Mesenchymal stem cell (in vitro differentiated cells and primary cell): ENCODE data around the gene FGGY.

Experiments
- DNase-seq: peaks from one replicate; pipeline ENCODE4 v3.0.0-alpha.2; 2013
- H2AFZ ChIP-seq: one replicate; pipeline ENCODE4 v1.6.1; 2013; ENCODE audit warnings: low read depth, mild to moderate bottlenecking, control low read depth, inconsistent platforms, low read length, moderate library complexity
- H2AK5ac ChIP-seq: 2 replicates; pipeline ENCODE4 v1.6.1; 2013; ENCODE audit warnings: low read length, moderate library complexity, mild to moderate bottlenecking, inconsistent platforms; ENCODE audit not compliant: severe bottlenecking
- H2BK120ac ChIP-seq: one replicate; pipeline ENCODE4 v1.6.1; 2013; ENCODE audit warnings: low read depth, mild to moderate bottlenecking, inconsistent platforms, low read length, moderate library complexity
- H2BK12ac ChIP-seq, 2 experiments: one replicate each; pipeline ENCODE4 v1.6.1; 2013; ENCODE audit warnings: inconsistent platforms in 2 of 2, low read length in 2 of 2, mild to moderate bottlenecking in 2 of 2, moderate library complexity in 2 of 2, control low read depth in 1 of 2
- H2BK15ac ChIP-seq: one replicate; pipeline ENCODE4 v1.6.1; 2013; ENCODE audit warnings: mild to moderate bottlenecking, low read depth, inconsistent platforms; ENCODE audit not compliant: poor library complexity, severe bottlenecking
- H2BK5ac ChIP-seq: 2 replicates; pipeline ENCODE4 v1.6.1; 2013; ENCODE audit warnings: low read depth, mild to moderate bottlenecking, low read length, control low read depth, inconsistent platforms; ENCODE audit not compliant: poor library complexity, severe bottlenecking
- H3K14ac ChIP-seq, 2 experiments: one replicate each; pipeline ENCODE4 v1.6.1; 2013; ENCODE audit warnings: inconsistent platforms in 2 of 2, low read length in 2 of 2, control low read depth in 1 of 2, mild to moderate bottlenecking in 1 of 2, moderate library complexity in 1 of 2
- H3K18ac ChIP-seq, 2 experiments: one replicate each; pipeline ENCODE4 v1.6.1; 2013; ENCODE audit warnings: inconsistent platforms in 2 of 2, low read length in 2 of 2, control low read depth in 1 of 2, low read depth in 1 of 2, mild to moderate bottlenecking in 1 of 2
- H3K23ac ChIP-seq, 2 experiments: one replicate each; pipeline ENCODE4 v1.6.1; 2013; ENCODE audit warnings: inconsistent platforms in 2 of 2, low read length in 2 of 2, mild to moderate bottlenecking in 2 of 2, moderate library complexity in 2 of 2, control low read depth in 1 of 2
- H3K27ac ChIP-seq: 2 replicates; pipeline ENCODE4 v1.5.1; 2013; ENCODE audit warnings: mild to moderate bottlenecking, moderate library complexity, low read length, control low read depth, inconsistent platforms; ENCODE audit not compliant: poor library complexity, severe bottlenecking
- H3K27me3 ChIP-seq, 2 experiments: 2 replicates each; pipeline versions ENCODE4 v1.6.1 to v1.7.0; 2013; ENCODE audit warnings: low read length in 2 of 2, mild to moderate bottlenecking in 2 of 2, moderate library complexity in 2 of 2, control low read depth in 1 of 2, inconsistent platforms in 1 of 2; ENCODE audit not compliant: control insufficient read depth in 1 of 2, insufficient read depth in 1 of 2
- H3K36me3 ChIP-seq, 2 experiments: 2 replicates each; pipeline versions ENCODE4 v1.6.1 to v1.7.0; 2013; ENCODE audit warnings: low read length in 2 of 2, control low read depth in 1 of 2, inconsistent platforms in 1 of 2, low read depth in 1 of 2, mild to moderate bottlenecking in 1 of 2; ENCODE audit not compliant: insufficient read depth in 2 of 2, control insufficient read depth in 1 of 2
- H3K4ac ChIP-seq, 2 experiments: one replicate each; pipeline ENCODE4 v1.6.1; 2013; ENCODE audit warnings: inconsistent platforms in 2 of 2, low read length in 2 of 2, mild to moderate bottlenecking in 2 of 2, moderate library complexity in 2 of 2, control low read depth in 1 of 2, low read depth in 1 of 2
- H3K4me1 ChIP-seq: 2 replicates; pipeline ENCODE4 v1.6.1; 2013; ENCODE audit warnings: low read depth, low read length, control low read depth; ENCODE audit not compliant: control insufficient read depth, insufficient read depth
- H3K4me2 ChIP-seq: 2 replicates; pipeline ENCODE4 v1.6.1; 2013; ENCODE audit warnings: low read length, mild to moderate bottlenecking, inconsistent platforms; ENCODE audit not compliant: poor library complexity, severe bottlenecking
- H3K4me3 ChIP-seq, 2 experiments: 2 replicates each; pipeline versions ENCODE4 v1.5.1 to v1.7.0; 2013; ENCODE audit warnings: low read length in 2 of 2, mild to moderate bottlenecking in 2 of 2, control low read depth in 1 of 2, low read depth in 1 of 2; ENCODE audit not compliant: insufficient read depth in 1 of 2
- H3K79me1 ChIP-seq: replicated peaks from 2 replicates; pipeline ENCODE4 v1.6.1; 2013; ENCODE audit warnings: mild to moderate bottlenecking, control low read depth, low read length, inconsistent platforms; ENCODE audit not compliant: poor library complexity, severe bottlenecking
- H3K9ac ChIP-seq: 2 replicates; pipeline ENCODE4 v1.7.0; 2013; ENCODE audit warnings: mild to moderate bottlenecking, low read length, moderate library complexity
- H3K9me3 ChIP-seq: 2 replicates; pipeline ENCODE4 v1.7.0; 2013; ENCODE audit warnings: mild to moderate bottlenecking, low read length; ENCODE audit not compliant: control insufficient read depth
- H4K8ac ChIP-seq: one replicate; pipeline ENCODE4 v1.6.1; 2013; ENCODE audit warnings: inconsistent platforms, mild to moderate bottlenecking, low read length, moderate library complexity
- H4K91ac ChIP-seq: one replicate; pipeline ENCODE4 v1.6.1; 2013; ENCODE audit warnings: mild to moderate bottlenecking, low read length, inconsistent platforms
- WGBS: methylation state at CpG from one replicate; pipeline ENCODE4 v1.1.7; 2013; ENCODE audit warnings: mixed read lengths; 5-methylcytosine and 5-hydroxymethylcytosine counted together

Gene FGGY

GRCh38 chr1:59485171-59485570 is 188.3 kb downstream of the FGGY start:
- Histone ChIP-seq H3K4ac (peak overlapping the region in 1 of 2 experiments; percentile 62), H4K91ac (peak overlapping the region; percentile 45), H3K14ac (no peak overlapping the region), H2BK5ac (no peak overlapping the region), H4K8ac (no peak overlapping the region), H3K4me1 (peaks cover 1% of the 10 kb centered on the region), H3K23ac (no peak overlapping the region), H3K27me3 (no peaks in the 10 kb centered on the region), H2BK120ac (no peak overlapping the region), H2AFZ (no peak overlapping the region), H2BK12ac (peak overlapping the region; percentile 21 to 56), H3K36me3 (no peaks in the 10 kb centered on the region), H2BK15ac (peak overlapping the region; percentile 76), H3K27ac (no peak overlapping the region), H3K79me1 (peaks cover 2% of the 10 kb centered on the region), H3K4me3 (no peak overlapping the region), H3K9ac (peak overlapping the region; percentile 28), H3K4me2 (no peak overlapping the region), H3K18ac (peak overlapping the region; percentile 31 to 74), H2AK5ac (peak overlapping the region; percentile 96), H3K9me3 (no peaks in the 10 kb centered on the region)
- WGBS, result 97% methylated on average over 2 of the region's 2 CpGs
- DNase-seq, result no peak

GRCh38 chr1:59485949-59486348 is 189.1 kb downstream of the FGGY start:
- H3K4me2 ChIP-seq, result no peak overlapping the region
- H2BK120ac ChIP-seq, result no peak overlapping the region
- no peak overlapping the region for H2BK5ac ChIP-seq
- H2AK5ac ChIP-seq, result peak overlapping the region; percentile 14
- H3K36me3 ChIP-seq, result no peaks in the 10 kb centered on the region
- no peak overlapping the region for H3K9ac ChIP-seq
- no peak overlapping the region for H4K91ac ChIP-seq
- DNase-seq, result no peak
- H3K18ac ChIP-seq, result peak overlapping the region in 1 of 2 experiments; percentile 55
- WGBS, result 94% methylated on average over 2 of the region's 2 CpGs
- no peak overlapping the region for H3K4me3 ChIP-seq
- H3K4me1 ChIP-seq, result peaks cover 1% of the 10 kb centered on the region
- peak overlapping the region in 1 of 2 experiments; percentile 12 for H3K4ac ChIP-seq
- H2BK15ac ChIP-seq, result no peak overlapping the region
- no peak overlapping the region for H2AFZ ChIP-seq
- H3K14ac ChIP-seq, result peak overlapping the region in 1 of 2 experiments; percentile 28
- peak overlapping the region in 1 of 2 experiments; percentile 75 for H2BK12ac ChIP-seq
- H3K79me1 ChIP-seq, result peaks cover 2% of the 10 kb centered on the region
- H3K27me3 ChIP-seq, result no peaks in the 10 kb centered on the region
- H3K9me3 ChIP-seq, result no peaks in the 10 kb centered on the region
- no peak overlapping the region for H3K27ac ChIP-seq
- H4K8ac ChIP-seq, result peak overlapping the region; percentile 10
- peak overlapping the region in 1 of 2 experiments; percentile 54 for H3K23ac ChIP-seq

- H2AFZ ChIP-seq, result no peak overlapping the region
- WGBS, result no CpG with 5 or more reads among the region's 2 CpGs
- H3K4me2 ChIP-seq, result no peak overlapping the region
- H2BK15ac ChIP-seq, result no peak overlapping the region
- H3K4ac ChIP-seq, result peak overlapping the region in 1 of 2 experiments; percentile 67
- H3K18ac ChIP-seq, result peak overlapping the region in 1 of 2 experiments; percentile 55
- peaks cover 1% of the 10 kb centered on the region for H3K4me1 ChIP-seq
- H3K27ac ChIP-seq, result no peak overlapping the region
- H3K79me1 ChIP-seq, result peaks cover 2% of the 10 kb centered on the region
- H3K9ac ChIP-seq, result no peak overlapping the region
- H4K8ac ChIP-seq, result no peak overlapping the region
- no peak for DNase-seq
- H2BK5ac ChIP-seq, result no peak overlapping the region
- H3K4me3 ChIP-seq, result no peak overlapping the region
- no peak overlapping the region for H4K91ac ChIP-seq
- H2BK12ac ChIP-seq, result peak overlapping the region in 1 of 2 experiments; percentile 75
- peak overlapping the region; percentile 77 for H2AK5ac ChIP-seq
- no peak overlapping the region for H2BK120ac ChIP-seq
- no peaks in the 10 kb centered on the region for H3K36me3 ChIP-seq
- no peak overlapping the region for H3K14ac ChIP-seq
- no peak overlapping the region for H3K23ac ChIP-seq
- no peaks in the 10 kb centered on the region for H3K9me3 ChIP-seq
- no peaks in the 10 kb centered on the region for H3K27me3 ChIP-seq
Observed at GRCh38 chr1:59486615-59487014, 189.7 kb downstream of the FGGY start.

- Histone ChIP-seq H2BK12ac (peak overlapping the region in 1 of 2 experiments; percentile 4), H2BK15ac (peak overlapping the region; percentile 67), H3K18ac (peak overlapping the region in 1 of 2 experiments; percentile 19), H3K27me3 (no peaks in the 10 kb centered on the region), H3K9me3 (no peaks in the 10 kb centered on the region), H3K79me1 (peaks cover 2% of the 10 kb centered on the region), H3K4ac (no peak overlapping the region), H3K4me3 (no peak overlapping the region), H3K4me2 (no peak overlapping the region), H4K8ac (peak overlapping the region; percentile 45), H3K23ac (no peak overlapping the region), H3K14ac (no peak overlapping the region), H3K27ac (no peak overlapping the region), H2BK120ac (no peak overlapping the region), H4K91ac (no peak overlapping the region), H2AK5ac (no peak overlapping the region), H3K4me1 (peaks cover 1% of the 10 kb centered on the region), H3K9ac (peak overlapping the region; percentile 63), H2AFZ (no peak overlapping the region), H3K36me3 (no peaks in the 10 kb centered on the region), H2BK5ac (no peak overlapping the region)
- WGBS, result 73% methylated on average over 1 of the region's 2 CpGs
- no peak for DNase-seq
Observed at GRCh38 chr1:59487335-59488031, 190.6 kb downstream of the FGGY start.
